ENCODE measurements around the gene CCDC85B.

DNA sequence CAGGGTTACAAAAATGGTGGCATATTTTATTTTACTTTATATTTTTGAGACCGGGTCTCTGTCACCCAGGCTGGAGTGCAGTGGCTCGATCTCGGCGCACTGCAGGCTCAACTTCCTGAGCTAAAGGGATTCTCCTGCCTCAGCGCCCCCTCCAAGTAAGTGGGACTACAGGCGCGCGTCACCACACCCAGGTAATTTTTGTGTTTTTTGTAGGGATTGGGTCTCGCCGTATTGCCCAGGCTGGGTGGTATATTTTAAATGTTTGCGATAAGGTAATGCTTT lies 10.4 kb downstream of the CCDC85B start:
- TF ChIP-seq, protein P1, sequence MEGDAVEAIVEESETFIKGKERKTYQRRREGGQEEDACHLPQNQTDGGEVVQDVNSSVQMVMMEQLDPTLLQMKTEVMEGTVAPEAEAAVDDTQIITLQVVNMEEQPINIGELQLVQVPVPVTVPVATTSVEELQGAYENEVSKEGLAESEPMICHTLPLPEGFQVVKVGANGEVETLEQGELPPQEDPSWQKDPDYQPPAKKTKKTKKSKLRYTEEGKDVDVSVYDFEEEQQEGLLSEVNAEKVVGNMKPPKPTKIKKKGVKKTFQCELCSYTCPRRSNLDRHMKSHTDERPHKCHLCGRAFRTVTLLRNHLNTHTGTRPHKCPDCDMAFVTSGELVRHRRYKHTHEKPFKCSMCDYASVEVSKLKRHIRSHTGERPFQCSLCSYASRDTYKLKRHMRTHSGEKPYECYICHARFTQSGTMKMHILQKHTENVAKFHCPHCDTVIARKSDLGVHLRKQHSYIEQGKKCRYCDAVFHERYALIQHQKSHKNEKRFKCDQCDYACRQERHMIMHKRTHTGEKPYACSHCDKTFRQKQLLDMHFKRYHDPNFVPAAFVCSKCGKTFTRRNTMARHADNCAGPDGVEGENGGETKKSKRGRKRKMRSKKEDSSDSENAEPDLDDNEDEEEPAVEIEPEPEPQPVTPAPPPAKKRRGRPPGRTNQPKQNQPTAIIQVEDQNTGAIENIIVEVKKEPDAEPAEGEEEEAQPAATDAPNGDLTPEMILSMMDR (IDR thresholded peaks at IDR 0.05; ENCODE audit: low read depth, low read length), result no peak
- TF ChIP-seq POLR2A (IDR thresholded peaks at IDR 0.05; ENCODE audit: extremely low read depth, insufficient read length) (no peak), MYC (IDR thresholded peaks at IDR 0.05; ENCODE audit: low read depth, low read length) (no peak)
- TF ChIP-seq, protein P2, sequence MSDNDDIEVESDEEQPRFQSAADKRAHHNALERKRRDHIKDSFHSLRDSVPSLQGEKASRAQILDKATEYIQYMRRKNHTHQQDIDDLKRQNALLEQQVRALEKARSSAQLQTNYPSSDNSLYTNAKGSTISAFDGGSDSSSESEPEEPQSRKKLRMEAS (IDR thresholded peaks at IDR 0.05; ENCODE audit: low read depth, low read length), result no peak
